A549 (cell line): ENCODE measurements around the gene DCAF7. TPM values are rescaled to one million over a fixed set of nuclear protein-coding genes. Genes with fewer than 3 reads are reported as not detected.

Experiments
- ATAC-seq, 2 experiments: fragments of 200-7000 bp in 1 of 2; fragments of >200 bp in 1 of 2; cut with Nextera tagmentation in 1 of 2; cut with Tn5 transposase in 1 of 2; 3 replicates each; pipeline versions ENCODE4 v1.8.0 to v1.9.1; 2018 to 2020; ENCODE audit warnings: mild to moderate bottlenecking in 1 of 2, moderate library complexity in 1 of 2
- CTCF ChIA-PET: fragments of 300-600 bp; sonication (Branson Sonifier 250); formaldehyde crosslinking; extraction: SDS; loops from one replicate; lab custom pipeline; 2021; ENCODE audit warnings: antibody characterized with exemption, inconsistent platforms; lab: Yijun Ruan, JAX
- POLR2A ChIA-PET: fragments of 350-600 bp; formaldehyde crosslinking; extraction: SDS; loops from one replicate; lab custom pipeline; 2021; ENCODE audit warnings: antibody characterized with exemption, inconsistent platforms; lab: Yijun Ruan, JAX
- DNase-seq, 2 experiments: peaks; one replicate each; pipeline versions ENCODE4 v3.0.0 to v3.0.0-alpha.2; 2011 to 2016; ENCODE audit warnings: low read depth in 1 of 2, low spot score in 1 of 2
- FAIRE-seq: peaks from 2 replicates; lab custom pipeline; 2011; peaks lifted over from hg19 to GRCh38; lab: Jason Lieb, UNC
- H3K27ac ChIP-seq, 2 experiments: fragments of >200 bp; sonication (Bioruptor Twin); formaldehyde crosslinking; 3 replicates each; pipeline ENCODE4 v1.5.1; 2016 to 2017
- H3K4me1 ChIP-seq: fragments of >200 bp; sonication (Bioruptor Twin); formaldehyde crosslinking; 3 replicates; pipeline ENCODE4 v1.6.1; 2016
- H3K4me2 ChIP-seq: fragments of >200 bp; sonication (Bioruptor Twin); formaldehyde crosslinking; 3 replicates; pipeline ENCODE4 v1.6.1; 2016
- H3K4me3 ChIP-seq: fragments of >200 bp; sonication (Bioruptor Twin); formaldehyde crosslinking; 3 replicates; pipeline ENCODE4 v1.5.1; 2016
- H3K9me3 ChIP-seq: fragments of >200 bp; sonication (Bioruptor Twin); formaldehyde crosslinking; 3 replicates; pipeline ENCODE4 v1.6.1; 2016
- ATOH8 ChIP-seq: fragments of 250-450 bp; sonication (Bioruptor Pico); IDR thresholded peaks from 2 replicates; pipeline ENCODE4 v1.5.0; 2020; ENCODE audit warnings: low read depth, mild to moderate bottlenecking, moderate library complexity
- BCL3 ChIP-seq: fragments of >200 bp; sonication (Bioruptor Twin); formaldehyde crosslinking; IDR thresholded peaks from 3 replicates; pipeline ENCODE4 v1.6.1; 2016
- CEBPB ChIP-seq, 2 experiments: fragments of >200 bp in 1 of 2; sonication (Bioruptor Twin) in 1 of 2; formaldehyde crosslinking in 1 of 2; IDR thresholded peaks; 2 replicates each; pipeline ENCODE4 v1.6.1; 2012 to 2016
- CTCF ChIP-seq: fragments of >200 bp; sonication (Bioruptor Twin); formaldehyde crosslinking; IDR thresholded peaks from 3 replicates; pipeline ENCODE4 v1.5.1; 2016
- EHF ChIP-seq: fragments of 250-450 bp; sonication (Bioruptor Pico); IDR thresholded peaks from 2 replicates; pipeline ENCODE4 v1.5.0; 2020; ENCODE audit warnings: mild to moderate bottlenecking
- EP300 ChIP-seq, 2 experiments: fragments of >200 bp; sonication (Bioruptor Twin); formaldehyde crosslinking; IDR thresholded peaks; 2 replicates in 1 of 2; 3 replicates in 1 of 2; pipeline ENCODE4 v1.6.1; 2016 to 2017
- ESRRA ChIP-seq: fragments of 150-350 bp; IDR thresholded peaks from 2 replicates; pipeline ENCODE4 v1.6.1; 2014; ENCODE audit warnings: mild to moderate bottlenecking, low read length, borderline replicate concordance
- FOSL2 ChIP-seq, 2 experiments: fragments of 450-650 bp in 1 of 2; fragments of >200 bp in 1 of 2; sonication (Bioruptor Twin) in 1 of 2; formaldehyde crosslinking; IDR thresholded peaks; 2 replicates each; pipeline versions ENCODE4 v1.5.0 to v1.6.1; 2016 to 2020; ENCODE audit warnings: mild to moderate bottlenecking in 1 of 2, moderate library complexity in 1 of 2
- HOXB13 ChIP-seq: fragments of 250-450 bp; sonication (Bioruptor Pico); IDR thresholded peaks from 2 replicates; pipeline ENCODE4 v1.5.0; 2020; ENCODE audit warnings: low read depth, mild to moderate bottlenecking, moderate library complexity
- JUN ChIP-seq, 2 experiments: fragments of >200 bp; sonication (Bioruptor Twin); formaldehyde crosslinking; IDR thresholded peaks; 2 replicates in 1 of 2; 3 replicates in 1 of 2; pipeline ENCODE4 v1.6.1; 2016 to 2017
- KDM1A ChIP-seq: fragments of 200-600 bp; sonication (generic); IDR thresholded peaks from 2 replicates; pipeline ENCODE4 v1.6.1; 2016; ENCODE audit warnings: low read depth, mild to moderate bottlenecking
- KDM5A ChIP-seq: fragments of 200-600 bp; sonication (generic); IDR thresholded peaks from 2 replicates; pipeline ENCODE4 v1.6.1; 2016; ENCODE audit warnings: antibody characterized with exemption, mild to moderate bottlenecking
- MAX ChIP-seq: IDR thresholded peaks from 2 replicates; pipeline ENCODE4 v1.6.1; 2012
- MAZ ChIP-seq: fragments of 150-350 bp; IDR thresholded peaks from 2 replicates; pipeline ENCODE4 v1.6.1; 2014; ENCODE audit warnings: antibody characterized with exemption, low read depth, low read length, borderline replicate concordance
- NFE2L2 ChIP-seq: fragments of 150-350 bp; conservative IDR thresholded peaks from 2 replicates; pipeline ENCODE4 v1.6.1; 2014; ENCODE audit warnings: low read length
- NR3C1 ChIP-seq: fragments of >200 bp; sonication (Bioruptor Twin); formaldehyde crosslinking; IDR thresholded peaks from 3 replicates; pipeline ENCODE4 v1.6.1; 2017
- PBX3 ChIP-seq: IDR thresholded peaks from 2 replicates; pipeline ENCODE4 v1.6.1; 2012
- POLR2A ChIP-seq: IDR thresholded peaks from 2 replicates; pipeline ENCODE4 v1.6.1; 2012; ENCODE audit warnings: mild to moderate bottlenecking, low read length
- POLR2AphosphoS2 ChIP-seq: conservative IDR thresholded peaks from 2 replicates; pipeline ENCODE4 v1.6.1; 2012; ENCODE audit warnings: low read length, improper control_type of control experiment, inconsistent platforms
- RAD21 ChIP-seq, 2 experiments: fragments of >200 bp in 1 of 2; sonication (Bioruptor Twin) in 1 of 2; formaldehyde crosslinking in 1 of 2; IDR thresholded peaks in 1 of 2; conservative IDR thresholded peaks in 1 of 2; 2 replicates in 1 of 2; 3 replicates in 1 of 2; pipeline ENCODE4 v1.6.1; 2012 to 2018; ENCODE audit warnings: inconsistent platforms in 1 of 2
- RARB ChIP-seq: fragments of 250-450 bp; sonication (Bioruptor Pico); IDR thresholded peaks from 2 replicates; pipeline ENCODE4 v1.8.0; 2021; ENCODE audit warnings: mild to moderate bottlenecking, moderate library complexity
- RCOR1 ChIP-seq: fragments of 150-350 bp; IDR thresholded peaks from 2 replicates; pipeline ENCODE4 v1.6.1; 2014; ENCODE audit warnings: antibody characterized with exemption, low read length, low read depth
- RFX5 ChIP-seq: fragments of 450-650 bp; IDR thresholded peaks from 2 replicates; pipeline ENCODE4 v1.7.1; 2014; ENCODE audit warnings: antibody characterized with exemption, mild to moderate bottlenecking, moderate library complexity
- RNF2 ChIP-seq: fragments of 200-600 bp; sonication (generic); IDR thresholded peaks from 2 replicates; pipeline ENCODE4 v1.6.1; 2016; ENCODE audit warnings: low read depth, mild to moderate bottlenecking, antibody characterized with exemption, moderate library complexity, borderline replicate concordance
- SMC3 ChIP-seq: fragments of >200 bp; sonication (Bioruptor Twin); formaldehyde crosslinking; IDR thresholded peaks from 3 replicates; pipeline ENCODE4 v1.6.1; 2018; ENCODE audit warnings: inconsistent platforms
- SREBF2 ChIP-seq: fragments of 450-650 bp; IDR thresholded peaks from 2 replicates; pipeline ENCODE4 v1.6.1; 2014; ENCODE audit warnings: mild to moderate bottlenecking, moderate library complexity
- TP53 ChIP-seq: fragments of 250-450 bp; sonication (Bioruptor Pico); IDR thresholded peaks from 2 replicates; pipeline ENCODE4 v1.5.0; 2021; ENCODE audit warnings: mild to moderate bottlenecking, moderate library complexity
- ZFP36 ChIP-seq: fragments of 450-650 bp; IDR thresholded peaks from 2 replicates; pipeline ENCODE4 v1.6.1; 2014; ENCODE audit warnings: borderline replicate concordance; ENCODE audit not compliant: partially characterized antibody
- ZSCAN20 ChIP-seq: fragments of 250-450 bp; sonication (Bioruptor Pico); IDR thresholded peaks from 2 replicates; pipeline ENCODE4 v1.8.0; 2022; ENCODE audit warnings: mild to moderate bottlenecking, moderate library complexity
- WGBS: methylation state at CpG from one replicate; pipeline ENCODE4 v1.1.6; 2017; ENCODE audit errors: missing lambda C conversion rate; 5-methylcytosine and 5-hydroxymethylcytosine counted together
- polyA plus RNA-seq, 4 experiments: library from polyadenylated mRNA; depleted of rRNA in 3 of 4; stranded (reverse); fragments of >200 nt; fragmentation: RNase III in 1 of 4; extraction: RNeasy Plus Mini Kit Qiagen cat#74134 plus additional on column Dnase treatment in 1 of 4; gene quantifications; 2 replicates in 3 of 4; 3 replicates in 1 of 4; pipeline ENCODE4 v1.2.3, GENCODE V29; 2011 to 2017

DCAF7 gene
- polyA plus RNA-seq, 2 of the 4 experiments (the other 2 are of a cell fraction) = 37.9 to 51.4 TPM

- ChIA-PET CTCF (interaction anchor here (0.7 to 2.3 kb wide), 6 partner anchors 12 to 104 kb away, joined by 3 to 8 read pairs (median 4); partner anchors contain the start of gene DCAF7), POLR2A (no interaction called here)
- Histone ChIP-seq H3K4me1 (no peaks in the 10 kb centered on the region), H3K4me3 (no peak overlapping the region), H3K27ac (no peak overlapping the region), H3K9me3 (no peaks in the 10 kb centered on the region), H3K4me2 (no peak overlapping the region)
- DNase-seq (no peak), ATAC-seq (peak; percentile 23 to 37; a peak in 4 of 6 replicates), FAIRE-seq (no peak)
- WGBS = 61% methylated on average over 21 of the region's 26 CpGs
- TF ChIP-seq RFX5 (no peak), PBX3 (no peak), BCL3 (no peak), ZFP36 (no peak), MAZ (no peak), MAX (no peak), SREBF2 (no peak), JUN (IDR thresholded peaks at IDR 0.05) (no peak), RAD21 (conservative IDR thresholded peaks at IDR 0.05 in 1 of 2, IDR thresholded peaks at IDR 0.05 in 1 of 2) (no peak), NR3C1 (no peak), POLR2A (no peak), EP300 (IDR thresholded peaks at IDR 0.05) (no peak), ZSCAN20 (CRISPR knock-in tag) (no peak), SMC3 (no peak), HOXB13 (CRISPR knock-in tag) (no peak), RCOR1 (no peak), TP53 (CRISPR knock-in tag) (no peak)
- TF ChIP-seq, all 56 proteins: peak for 0
These were observed 20.3 kb upstream of the DCAF7 start for GRCh38 chr17:63529711-63530556.

GRCh38 chr17:63530557-63531021 is 19.7 kb upstream of the DCAF7 start:
- 62% methylated on average over 3 of the region's 3 CpGs for WGBS
- ChIA-PET POLR2A (no interaction called here), CTCF (interaction anchor here (1.0 to 2.3 kb wide), 6 partner anchors 13 to 81 kb away, joined by 3 to 8 read pairs (median 4); partner anchors contain the start of gene DCAF7)
- no peak overlapping the region for H3K4me3 ChIP-seq
- no peak for DNase-seq
- no peak for FAIRE-seq
- TF ChIP-seq ATOH8 (CRISPR knock-in tag) = no peak
- TF ChIP-seq RFX5 = no peak
- TF ChIP-seq KDM5A = no peak
- no peak for TF ChIP-seq CTCF
- TF ChIP-seq EHF (CRISPR knock-in tag) = no peak
- TF ChIP-seq SMC3 = no peak
- no peak for TF ChIP-seq NFE2L2
- TF ChIP-seq RARB (CRISPR knock-in tag) = no peak
- no peak for TF ChIP-seq RNF2
- TF ChIP-seq ESRRA = no peak
- TF ChIP-seq FOSL2 (IDR thresholded peaks at IDR 0.05) = no peak
- no peak for TF ChIP-seq FOSL2 (CRISPR knock-in tag; IDR thresholded peaks at IDR 0.05)
- no peak for TF ChIP-seq CEBPB (IDR thresholded peaks at IDR 0.05)
- TF ChIP-seq RCOR1 = no peak
- TF ChIP-seq POLR2AphosphoS2 = no peak
- TF ChIP-seq HOXB13 (CRISPR knock-in tag) = no peak
- no peak for TF ChIP-seq TP53 (CRISPR knock-in tag)
- no peak for TF ChIP-seq ZFP36
- TF ChIP-seq KDM1A = no peak
- no peaks in the 10 kb centered on the region for H3K4me1 ChIP-seq
- ATAC-seq = no peak
- H3K27ac ChIP-seq = no peak overlapping the region
- no peak overlapping the region for H3K4me2 ChIP-seq
- H3K9me3 ChIP-seq = no peaks in the 10 kb centered on the region
